ENCODE measurements around the gene NTM. TPM values are rescaled to one million over a fixed set of nuclear protein-coding genes. Genes with fewer than 3 reads are reported as not detected.

NTM gene
- total RNA-seq, 1 donor from 2014 or later, result 11.2 TPM

DNA sequence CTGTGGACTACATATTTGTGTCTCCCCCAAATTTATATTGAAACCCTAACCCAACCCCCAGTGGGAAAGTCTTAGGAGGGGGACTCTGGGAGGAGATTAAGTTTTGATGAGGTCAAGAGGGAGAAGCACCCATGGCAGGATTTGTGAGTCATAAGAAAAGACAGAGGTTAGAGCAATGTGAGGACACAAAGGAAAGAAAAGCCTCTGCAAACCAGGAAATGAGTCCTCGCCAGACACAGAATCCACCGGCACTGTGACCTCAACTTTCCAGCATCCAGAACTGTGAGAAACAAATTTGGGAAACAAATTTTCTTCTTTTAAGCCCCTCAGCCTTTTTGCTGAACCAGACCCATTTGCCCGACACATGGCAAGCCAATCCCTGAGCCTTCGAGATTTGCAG is 397.0 kb downstream of the NTM start:
- DNase-seq (ENCODE audit: low spot score), result no peak

DNA sequence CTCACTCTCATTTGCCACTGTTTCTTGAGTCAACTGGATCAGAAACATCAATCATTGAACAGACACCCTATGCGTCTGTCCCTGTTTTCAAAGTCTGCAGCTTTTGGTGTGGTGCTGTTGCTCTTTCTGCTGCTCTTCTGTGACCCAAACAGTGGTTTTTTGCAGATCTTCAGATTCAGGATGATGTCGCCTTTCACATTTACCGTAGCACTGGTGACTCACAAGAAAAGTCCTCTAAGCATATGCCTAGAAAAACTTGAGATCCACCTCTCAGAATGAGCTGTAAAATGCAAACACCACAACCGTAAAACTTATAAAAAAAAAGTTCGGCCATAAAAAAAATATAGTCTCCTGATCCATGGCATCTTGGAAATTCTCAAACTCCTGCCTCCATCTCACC is 400.4 kb downstream of the NTM start:
- DNase-seq (ENCODE audit: low spot score), result no peak

DNA sequence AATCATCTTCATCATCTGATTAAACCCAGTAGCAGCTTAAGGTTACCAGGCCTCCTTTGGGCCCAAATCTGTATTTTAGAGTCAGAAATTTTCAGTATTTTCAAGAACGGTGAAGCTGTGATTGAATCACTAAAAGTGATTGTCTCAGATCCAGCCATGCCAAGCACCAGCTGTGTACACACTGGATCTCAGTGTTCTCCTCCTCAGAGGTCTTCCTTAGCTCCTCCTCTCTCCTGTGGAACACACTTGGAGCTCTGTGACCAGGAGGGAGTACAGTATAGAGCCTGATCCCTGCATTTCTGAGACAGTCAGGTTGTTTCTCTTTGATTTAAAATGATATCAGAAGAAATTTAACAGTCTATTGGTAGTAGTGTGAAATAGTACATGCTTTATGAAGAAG is 401.1 kb downstream of the NTM start:
- DNase-seq (ENCODE audit: low spot score), result no peak

DNA sequence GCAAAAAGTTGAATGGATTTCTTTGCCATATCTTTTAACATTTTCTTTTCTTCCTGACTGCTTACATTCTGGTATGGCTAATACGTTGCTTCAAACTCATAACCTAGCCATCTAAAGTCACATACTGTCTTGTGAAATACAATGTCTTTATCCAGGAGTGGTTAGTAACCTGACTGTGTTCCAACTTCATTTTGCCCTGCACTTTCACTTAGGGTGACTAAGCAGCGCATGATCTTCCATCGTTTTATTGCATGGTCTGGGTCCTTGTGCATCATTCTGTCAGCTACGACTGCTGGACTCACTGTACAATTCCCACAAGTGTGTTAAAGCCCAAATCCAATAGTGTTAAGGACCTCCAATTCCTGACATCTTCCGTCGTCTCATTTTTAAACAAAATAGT is 403.2 kb downstream of the NTM start:
- no peak for DNase-seq (ENCODE audit: low spot score)

DNA sequence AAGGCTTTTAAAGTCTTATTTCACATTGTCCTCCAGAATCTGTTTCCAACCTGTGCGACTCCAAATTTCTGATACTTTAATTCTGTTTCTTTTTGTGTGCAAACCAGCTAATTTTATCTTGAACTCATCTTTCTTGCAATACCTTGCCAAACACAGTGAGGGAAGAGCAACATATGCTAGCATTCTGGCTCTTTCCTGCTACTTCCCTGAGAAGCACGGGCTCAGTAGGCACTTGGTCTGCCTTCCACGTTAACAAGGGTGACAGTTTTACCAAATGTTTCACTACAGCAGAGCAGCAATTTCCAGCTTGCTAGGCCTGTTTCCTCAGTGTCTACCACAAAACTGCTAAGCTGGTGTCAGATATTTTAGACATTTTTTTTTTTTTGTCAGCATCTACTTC is 405.8 kb downstream of the NTM start:
- DNase-seq (ENCODE audit: low spot score), result no peak

DNA sequence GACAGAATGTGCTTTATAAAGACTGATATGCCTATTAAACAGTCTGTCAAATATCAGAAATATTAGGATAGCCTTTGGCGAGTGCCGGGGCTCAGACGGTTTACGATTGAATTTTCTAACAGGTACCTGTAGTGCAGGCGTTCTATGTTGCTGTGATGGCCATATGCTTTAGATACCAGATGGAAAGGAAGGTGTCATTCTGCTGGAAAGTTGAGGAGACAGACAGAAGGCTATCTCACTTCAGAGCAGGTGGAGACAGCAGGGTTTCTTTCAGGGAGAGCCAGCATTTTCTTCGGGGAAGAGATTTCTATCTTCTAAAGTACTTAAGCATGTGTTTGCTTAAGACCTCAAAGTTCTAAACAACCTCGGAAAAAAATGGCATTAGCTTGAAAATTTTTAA is 415.4 kb downstream of the NTM start:
- no peak for DNase-seq (ENCODE audit: low spot score)

DNA sequence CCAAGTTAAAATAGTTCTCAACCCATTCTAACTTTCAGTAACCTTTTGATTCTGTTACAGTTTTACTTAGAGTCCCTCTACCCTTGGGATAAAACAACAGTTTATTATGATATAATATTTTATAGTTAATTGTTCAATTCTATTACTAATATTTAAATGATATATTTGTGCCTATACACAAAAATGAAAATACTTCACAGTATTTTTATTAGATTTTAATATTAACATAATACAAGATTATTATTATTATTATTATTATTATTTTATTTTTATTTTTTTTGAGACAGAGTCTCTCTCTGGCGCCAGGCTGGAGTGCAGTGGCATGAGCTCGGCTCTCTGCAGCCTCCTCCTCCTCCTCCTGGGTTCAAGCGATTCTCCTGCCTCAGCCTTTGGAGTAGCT is 416.7 kb downstream of the NTM start:
- no peak for DNase-seq (ENCODE audit: low spot score)

DNA sequence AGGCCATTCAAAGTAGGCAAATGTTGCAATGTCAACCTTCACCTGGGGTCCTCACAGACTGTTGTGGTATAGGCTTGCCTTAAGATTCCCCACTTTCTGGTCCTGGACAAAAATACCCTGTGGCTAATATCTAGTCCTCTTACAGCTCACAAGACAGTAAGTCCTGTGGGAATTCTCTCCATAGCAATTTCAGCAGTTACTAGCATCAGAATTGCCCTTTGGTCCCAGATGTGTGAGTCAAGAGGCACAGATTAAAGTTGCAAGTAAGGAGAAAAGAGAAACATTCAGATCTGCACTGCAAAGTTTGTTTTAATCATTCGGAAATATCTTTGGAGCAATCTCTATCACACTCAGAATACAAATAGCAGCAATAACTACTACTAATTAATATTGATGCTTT is 420.2 kb downstream of the NTM start:
- DNase-seq (ENCODE audit: low spot score), result no peak

DNA sequence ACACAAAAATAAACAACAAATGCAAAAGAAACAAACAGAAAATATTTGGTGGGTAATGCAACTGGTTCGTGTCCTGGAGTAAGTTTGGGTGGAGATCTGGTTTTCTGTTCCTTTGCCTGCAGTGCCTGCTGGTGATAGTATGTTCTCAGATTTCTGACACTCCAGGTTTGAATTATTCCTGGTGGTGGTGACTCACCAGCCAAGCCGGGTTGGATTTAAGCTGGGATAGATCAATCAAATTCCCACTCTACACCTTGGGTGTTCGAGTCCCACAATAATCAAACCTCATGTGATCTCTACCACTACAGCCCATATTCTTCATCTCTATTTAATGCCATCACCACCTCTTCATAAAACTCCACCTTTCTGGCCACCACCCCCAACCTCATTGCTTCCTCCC is 421.8 kb downstream of the NTM start:
- no peak for DNase-seq (ENCODE audit: low spot score)

DNA sequence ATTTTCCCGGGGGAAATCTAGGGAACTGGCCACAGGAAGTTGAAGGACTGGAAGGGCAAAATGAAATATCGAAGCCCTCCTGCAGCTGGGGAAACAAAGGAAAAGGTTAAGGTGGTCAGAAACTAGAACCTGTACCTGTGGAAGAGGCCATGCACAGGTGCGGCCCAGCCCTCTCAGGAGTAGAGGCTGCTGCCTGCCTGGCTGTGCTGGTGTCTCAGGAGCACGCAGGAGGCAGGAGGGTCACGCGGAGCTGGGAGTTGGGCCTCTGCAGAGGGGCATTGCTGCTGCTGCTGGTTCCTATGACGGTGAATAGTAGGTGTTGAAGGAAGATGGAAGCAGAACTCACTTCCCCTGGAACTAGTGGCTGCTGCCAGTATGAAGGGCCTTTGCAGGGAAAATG is 425.7 kb downstream of the NTM start:
- no peak for DNase-seq (ENCODE audit: low spot score)

DNA sequence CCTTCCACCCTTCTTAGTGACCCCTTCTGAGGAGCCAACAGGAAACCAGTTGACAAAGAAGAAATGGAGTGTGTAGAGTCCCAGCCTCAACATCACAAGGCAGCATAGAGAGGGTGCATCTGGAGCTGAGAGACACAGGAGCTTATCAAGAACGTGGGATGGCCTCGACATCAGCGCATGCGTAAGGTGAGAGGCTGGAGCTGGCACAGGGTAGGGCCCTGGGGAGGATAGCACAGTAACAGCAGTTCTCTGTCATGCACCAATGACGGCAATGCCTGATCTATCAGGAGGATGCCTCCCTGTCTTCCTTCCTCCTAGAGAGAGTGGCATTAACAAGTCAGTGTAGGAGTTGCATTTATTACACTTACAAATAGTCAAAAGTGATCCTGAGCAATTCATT is 426.1 kb downstream of the NTM start:
- no peak for DNase-seq (ENCODE audit: low spot score)

DNA sequence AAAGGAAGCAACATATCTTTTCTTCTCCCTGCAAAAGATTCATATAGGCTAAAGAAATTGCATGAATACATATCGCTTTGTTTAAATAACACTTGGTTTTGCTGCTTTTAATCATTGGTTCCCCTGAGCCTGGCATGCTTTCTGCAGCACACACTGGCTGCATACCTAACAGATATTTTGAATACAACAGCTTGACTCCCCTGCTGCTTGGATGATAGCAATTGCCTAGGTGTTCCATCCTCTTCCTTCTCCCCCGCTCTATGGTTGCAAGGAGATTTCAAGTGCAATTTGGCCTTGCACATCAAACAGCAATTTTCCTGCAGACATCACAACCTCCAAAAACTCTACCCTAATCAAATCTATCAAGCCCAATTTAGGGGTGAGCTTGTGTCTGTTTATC is 430.0 kb downstream of the NTM start:
- no peak for DNase-seq (ENCODE audit: low spot score)

DNA sequence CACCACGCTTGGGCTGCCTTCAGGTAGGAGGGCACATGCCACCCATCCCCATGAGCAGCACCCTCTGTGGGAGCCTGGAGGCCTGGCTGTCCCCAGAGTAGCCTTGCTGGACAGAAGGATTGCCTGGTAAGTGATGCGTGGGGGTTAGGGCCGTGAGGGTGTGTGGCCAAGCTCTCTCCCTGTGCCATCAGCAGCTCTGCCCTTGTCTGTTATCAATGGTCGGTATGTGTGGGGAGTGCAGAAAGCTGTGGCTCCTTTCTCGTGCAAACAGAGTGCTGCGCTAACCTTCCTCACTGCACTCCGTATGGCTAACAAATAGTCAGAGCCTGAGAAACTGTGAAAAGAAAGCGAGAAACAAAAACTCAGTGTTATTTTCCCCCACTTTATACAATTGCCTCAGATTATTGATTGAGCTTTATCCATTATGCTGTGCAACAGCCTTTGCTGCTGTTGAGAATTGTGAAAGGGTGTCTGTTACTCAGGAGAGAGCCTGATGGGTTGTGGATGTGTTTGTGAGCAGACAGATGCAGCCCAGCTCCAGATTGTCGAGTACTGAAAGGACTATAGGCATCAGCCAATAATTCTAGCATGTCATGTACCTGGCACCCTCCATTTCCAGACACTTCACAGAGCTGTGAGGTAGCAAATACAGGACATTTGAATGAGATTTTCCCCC is 432.2 kb downstream of the NTM start:
- DNase-seq (ENCODE audit: low spot score), result no peak

DNA sequence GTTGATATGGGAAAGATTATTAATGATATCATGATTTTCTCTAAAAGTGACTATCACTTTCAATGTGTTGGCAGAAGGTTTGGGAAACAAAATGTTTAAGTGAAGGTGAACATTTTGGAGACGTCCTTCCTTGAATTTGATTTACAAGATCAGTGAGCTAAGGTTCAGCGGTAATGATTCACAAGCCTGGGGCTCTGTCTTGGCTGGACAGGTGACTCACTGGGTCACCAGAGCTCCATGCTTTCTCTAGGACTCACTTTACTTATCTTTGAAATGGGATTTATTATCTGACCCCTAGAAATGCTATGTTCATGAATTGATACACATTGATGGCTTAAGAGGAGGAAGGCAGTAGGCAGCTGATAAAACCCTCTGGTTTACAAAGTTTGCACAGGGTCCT is 437.5 kb downstream of the NTM start:
- no peak for DNase-seq (ENCODE audit: low spot score)

DNA sequence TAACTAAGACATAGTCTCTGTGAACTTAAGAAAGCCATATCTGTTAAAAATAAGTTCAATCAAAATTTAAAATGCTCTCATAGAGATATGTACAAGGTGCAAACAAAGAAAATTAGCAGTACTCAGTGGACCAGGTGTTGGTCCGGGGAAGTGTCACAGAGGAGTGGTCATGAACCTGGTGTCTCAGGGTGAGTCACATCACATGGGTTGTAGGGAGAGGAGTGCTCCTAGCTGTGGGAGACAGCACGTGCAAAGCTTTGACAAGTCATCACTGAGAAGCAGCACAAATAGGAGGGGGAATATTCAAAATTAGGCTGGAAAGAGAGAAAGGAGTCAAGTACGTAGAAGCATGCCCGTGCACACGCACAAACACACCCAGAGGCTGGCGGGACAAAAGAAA is 438.1 kb downstream of the NTM start:
- no peak for DNase-seq (ENCODE audit: low spot score)

DNA sequence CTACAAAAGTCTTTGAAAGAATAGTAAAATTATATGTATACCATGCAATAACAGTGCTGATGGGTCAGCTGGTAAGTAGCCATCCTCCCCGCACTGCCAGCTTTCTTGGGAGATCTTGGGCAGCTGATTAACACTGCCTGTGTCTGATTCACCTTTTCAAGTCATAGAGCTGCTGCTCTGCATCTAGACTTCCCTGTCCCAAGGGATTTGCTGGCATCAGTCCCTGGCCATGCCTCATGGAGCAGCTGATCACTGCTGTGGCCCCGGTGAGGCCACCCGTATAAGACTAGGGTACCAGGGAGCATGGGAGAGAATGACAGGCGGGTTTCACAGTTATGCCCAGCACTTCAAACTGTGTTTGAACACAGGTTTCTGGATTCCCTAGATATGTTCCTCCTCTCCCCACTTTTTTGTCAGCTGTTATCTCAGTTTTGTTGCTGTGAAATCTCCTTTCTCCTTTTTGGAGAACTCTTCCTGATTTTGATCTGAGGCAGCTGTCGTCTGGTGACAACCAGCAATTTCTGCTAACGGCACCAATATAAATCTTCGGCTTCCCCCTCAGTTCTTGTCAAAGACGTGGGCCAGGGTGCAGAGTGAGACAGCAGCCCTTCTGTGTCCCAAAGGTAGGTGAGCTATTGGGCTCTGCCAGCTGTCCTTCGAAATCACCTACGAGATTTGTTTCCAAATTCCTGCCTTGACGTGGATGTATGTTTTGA is 438.9 kb downstream of the NTM start:
- DNase-seq (ENCODE audit: low spot score), result no peak

DNA sequence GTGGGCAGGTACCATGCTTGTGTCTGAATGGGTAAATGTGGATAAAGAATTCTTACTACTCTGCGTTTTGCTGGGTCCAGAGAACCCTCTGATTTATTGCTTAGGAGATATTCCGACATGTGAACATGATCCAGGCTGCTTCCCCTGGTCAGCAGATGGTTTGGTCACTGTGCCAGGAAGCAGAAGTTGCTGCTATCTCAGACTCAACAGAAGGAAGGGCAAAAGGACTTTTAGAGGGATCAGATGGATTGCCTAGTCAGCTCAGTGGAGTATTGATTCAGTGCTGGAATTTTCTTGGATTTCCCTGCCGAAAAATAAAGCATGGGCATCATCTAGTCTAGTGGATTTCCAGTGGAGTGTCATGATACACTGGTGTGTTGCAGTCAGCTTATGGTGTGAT is 440.1 kb downstream of the NTM start:
- DNase-seq (ENCODE audit: low spot score), result no peak

DNA sequence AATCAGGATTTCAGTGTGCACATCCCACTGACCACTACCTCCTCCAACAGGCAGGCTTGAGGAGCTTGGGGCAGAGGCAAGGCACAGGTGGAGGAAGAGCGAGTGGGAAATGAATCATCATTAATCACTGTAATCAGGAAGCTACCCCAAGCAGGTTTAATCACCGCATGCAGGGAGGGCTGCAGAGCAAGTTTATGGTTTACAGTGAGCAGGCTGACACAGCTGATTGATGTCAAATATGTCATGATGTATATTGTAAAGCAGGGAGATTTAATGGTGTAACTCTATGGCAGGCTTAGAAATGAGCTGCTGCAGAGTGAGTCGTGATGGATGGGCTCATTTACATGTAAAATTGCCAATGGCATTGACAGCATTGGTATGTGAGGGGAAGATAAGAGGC is 441.0 kb downstream of the NTM start:
- DNase-seq (ENCODE audit: low spot score), result no peak

DNA sequence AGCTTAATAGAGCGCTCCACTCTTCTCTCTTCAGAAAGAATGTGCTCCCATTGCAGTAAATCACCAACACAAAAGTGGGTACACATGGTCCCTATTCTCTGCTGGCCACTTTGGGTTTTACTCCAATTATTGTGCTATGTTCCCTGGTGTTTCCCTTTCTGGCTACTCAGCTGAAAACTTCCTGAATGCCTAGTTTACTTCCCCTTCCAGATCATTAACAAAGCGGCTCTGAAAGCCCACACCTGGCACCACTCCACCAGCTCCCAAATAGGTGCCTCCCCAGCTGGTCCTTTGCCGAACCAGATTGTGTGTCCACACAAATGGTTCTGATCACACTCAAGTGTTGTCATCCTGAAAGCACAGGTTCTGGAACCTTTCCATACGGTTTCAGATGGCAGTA is 443.7 kb downstream of the NTM start:
- DNase-seq (ENCODE audit: low spot score), result no peak

DNA sequence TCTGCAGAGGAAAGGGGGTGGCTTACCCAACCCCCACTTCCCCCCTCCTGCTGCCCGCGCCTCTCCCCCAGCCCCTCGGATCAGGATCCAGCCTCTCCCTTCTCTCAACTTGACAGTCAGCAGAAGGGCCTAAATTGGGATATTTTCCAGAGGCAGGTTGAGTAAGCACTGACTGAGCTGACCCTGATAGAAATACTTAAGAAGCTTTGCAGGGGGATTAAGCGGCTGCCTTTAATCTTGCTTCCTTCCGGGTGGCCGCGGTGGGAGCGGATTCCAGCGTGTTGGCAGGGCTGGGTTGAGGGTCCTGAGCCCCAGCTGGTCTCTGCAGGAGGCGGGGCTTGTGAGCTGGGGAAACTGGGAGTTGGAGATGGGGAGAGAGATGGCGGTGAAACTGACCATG is 445.2 kb downstream of the NTM start:
- no peak for DNase-seq (ENCODE audit: low spot score)

DNA sequence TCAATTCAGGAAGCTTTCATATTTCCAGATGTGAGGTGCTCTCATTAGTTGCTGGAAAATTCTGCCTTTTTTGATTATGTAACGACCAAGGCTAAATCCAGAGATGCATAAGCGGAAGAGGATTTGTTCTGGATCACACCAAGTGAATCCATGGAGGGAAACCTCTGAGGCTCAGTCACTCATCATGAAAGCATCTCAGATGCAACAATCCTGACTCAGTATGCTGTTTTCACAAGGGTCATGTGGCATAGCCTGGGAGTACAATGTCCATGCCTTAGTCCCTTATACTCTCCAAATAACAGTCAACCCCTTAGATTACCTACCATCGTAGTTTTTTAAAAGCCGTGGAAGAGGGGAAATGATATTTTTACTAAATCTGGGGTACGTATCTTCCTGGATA is 445.6 kb downstream of the NTM start:
- no peak for DNase-seq (ENCODE audit: low spot score)

DNA sequence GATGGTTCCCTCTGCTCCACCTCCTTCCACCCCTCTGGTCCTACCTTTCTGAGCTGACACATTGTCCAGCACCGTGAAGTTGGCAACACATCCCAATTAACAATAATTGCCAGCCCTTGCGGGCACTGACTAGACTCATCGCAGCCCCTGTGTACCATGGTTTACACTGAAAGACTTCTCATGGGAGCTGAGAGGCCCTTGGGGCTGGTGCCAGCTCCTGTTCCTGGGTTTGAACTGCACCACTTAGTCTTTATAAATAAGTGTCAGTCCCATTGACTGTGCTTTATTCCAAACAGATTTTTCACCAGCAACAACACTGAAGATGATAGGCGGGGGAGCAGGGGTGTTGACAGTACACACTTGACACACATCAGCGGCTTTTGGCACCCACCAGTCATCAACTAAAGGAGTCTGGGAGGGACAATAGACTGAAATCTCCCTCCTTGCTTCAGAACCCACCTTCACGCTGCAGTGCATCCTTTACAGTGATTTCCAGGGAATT is 447.3 kb downstream of the NTM start:
- DNase-seq (ENCODE audit: low spot score), result no peak

DNA sequence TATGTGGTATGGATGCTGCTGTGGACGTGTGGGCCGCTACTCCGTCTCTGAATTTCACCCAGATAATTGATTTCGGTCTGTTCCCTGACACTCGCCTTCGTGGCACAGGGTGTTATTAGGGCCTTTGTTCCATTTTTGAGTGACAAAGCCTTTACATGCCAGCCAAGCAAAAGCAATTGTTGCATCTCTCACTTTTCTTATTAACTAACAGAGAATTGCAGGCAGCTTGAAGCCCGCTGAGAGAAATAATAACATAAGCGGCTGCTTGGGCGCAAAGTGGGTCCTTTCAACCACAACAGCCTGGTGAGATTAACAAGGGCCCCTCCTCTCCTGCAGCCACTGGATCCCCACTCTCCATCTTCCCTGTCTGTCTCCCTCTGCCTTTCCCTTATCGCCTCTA is 449.4 kb downstream of the NTM start:
- DNase-seq (ENCODE audit: low spot score), result no peak

DNA sequence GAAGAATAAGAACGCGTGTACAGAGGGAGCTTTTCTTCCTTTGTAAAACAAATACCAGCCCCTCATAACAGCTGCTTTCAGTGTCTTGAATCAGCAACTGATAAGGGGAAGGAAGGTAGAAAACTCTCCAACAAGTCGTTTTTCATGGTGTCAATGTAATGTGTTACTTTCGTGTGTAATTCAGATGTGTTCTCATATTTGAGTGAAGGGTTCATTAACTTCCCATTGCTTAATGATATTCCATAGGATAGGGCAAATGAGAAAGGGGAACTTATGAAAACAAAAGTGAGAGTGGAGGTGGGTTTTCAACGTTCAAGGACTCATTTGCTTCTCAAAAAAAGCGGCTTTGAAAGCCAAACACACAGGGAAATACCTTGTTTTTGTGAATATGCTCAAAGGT is 452.1 kb downstream of the NTM start:
- no peak for DNase-seq (ENCODE audit: low spot score)
